Measurements from ENCODE around the gene PPP2R5A.

DNA sequence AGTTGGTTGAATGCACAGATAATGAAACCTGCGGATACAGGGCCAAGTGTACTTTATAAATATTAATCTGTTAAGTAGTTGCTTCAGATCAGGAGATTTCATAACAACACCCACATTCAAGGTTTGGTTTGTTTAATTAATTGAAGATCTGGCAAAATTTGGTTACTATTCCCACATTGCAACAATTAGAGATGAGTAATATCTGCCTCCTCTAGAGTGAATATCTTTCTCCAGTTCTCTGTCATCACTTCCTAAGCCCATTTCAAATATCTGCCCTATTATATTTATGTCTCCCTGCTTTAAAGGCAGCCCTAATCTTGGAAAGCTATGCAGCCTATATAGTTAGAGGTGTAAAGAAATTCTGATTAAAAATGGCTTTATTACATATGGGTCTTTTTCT, 61.4 kb downstream of the PPP2R5A start:
- TF ChIP-seq POLR2A (IDR thresholded peaks at IDR 0.05) = no peak
- TF ChIP-seq, protein P1, sequence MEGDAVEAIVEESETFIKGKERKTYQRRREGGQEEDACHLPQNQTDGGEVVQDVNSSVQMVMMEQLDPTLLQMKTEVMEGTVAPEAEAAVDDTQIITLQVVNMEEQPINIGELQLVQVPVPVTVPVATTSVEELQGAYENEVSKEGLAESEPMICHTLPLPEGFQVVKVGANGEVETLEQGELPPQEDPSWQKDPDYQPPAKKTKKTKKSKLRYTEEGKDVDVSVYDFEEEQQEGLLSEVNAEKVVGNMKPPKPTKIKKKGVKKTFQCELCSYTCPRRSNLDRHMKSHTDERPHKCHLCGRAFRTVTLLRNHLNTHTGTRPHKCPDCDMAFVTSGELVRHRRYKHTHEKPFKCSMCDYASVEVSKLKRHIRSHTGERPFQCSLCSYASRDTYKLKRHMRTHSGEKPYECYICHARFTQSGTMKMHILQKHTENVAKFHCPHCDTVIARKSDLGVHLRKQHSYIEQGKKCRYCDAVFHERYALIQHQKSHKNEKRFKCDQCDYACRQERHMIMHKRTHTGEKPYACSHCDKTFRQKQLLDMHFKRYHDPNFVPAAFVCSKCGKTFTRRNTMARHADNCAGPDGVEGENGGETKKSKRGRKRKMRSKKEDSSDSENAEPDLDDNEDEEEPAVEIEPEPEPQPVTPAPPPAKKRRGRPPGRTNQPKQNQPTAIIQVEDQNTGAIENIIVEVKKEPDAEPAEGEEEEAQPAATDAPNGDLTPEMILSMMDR (IDR thresholded peaks at IDR 0.05) = no peak

Data from Peyer's patch (tissue), 4 donors.